Measurements from ENCODE around the gene FBXO47.

GRCh38 chr17:38996660-38997337 is 29.6 kb upstream of the FBXO47 start:
- TF ChIP-seq CTCF (IDR thresholded peaks at IDR 0.05) = no peak
- no peak for TF ChIP-seq EP300 (IDR thresholded peaks at IDR 0.05)
- no peak for TF ChIP-seq POLR2A (IDR thresholded peaks at IDR 0.05)

All from sigmoid colon (tissue), 4 donors.